Measurements from ENCODE around the gene SNPH. TPM values are rescaled to one million over a fixed set of nuclear protein-coding genes. Genes with fewer than 3 reads are reported as not detected.

The SNPH gene
- total and polyA plus RNA-seq, 2 of the 8 experiments (the other 6 are each of a cell fraction or from before 2014, with no cell fraction given), result 0.98 to 4.9 TPM

- TF ChIP-seq SAP30 (IDR thresholded peaks at IDR 0.05; ENCODE audit: insufficient read depth, insufficient replicate concordance, low read length), result no peak
- no peak for TF ChIP-seq MAX (IDR thresholded peaks at IDR 0.05)
- no peak for TF ChIP-seq POLR2AphosphoS5 (IDR thresholded peaks at IDR 0.05; ENCODE audit: low read depth, low read length)
- TF ChIP-seq TAF1 (IDR thresholded peaks at IDR 0.05; ENCODE audit: low read depth, low read length), result no peak
These were observed 62.0 kb downstream of the SNPH start (continued) for GRCh38 chr20:1327827-1328679.

All from H1 (cell line).